OCI-LY3 (cell line): ENCODE data around the gene CSN3.

Experiments used
- H2AFZ ChIP-seq: fragments of 200-600, 300-600 bp; shearing (Covaris generic); 2 replicates; pipeline ENCODE4 v1.6.0; 2014; ENCODE audit warnings: antibody characterized with exemption, low read depth, low read length
- H3K27ac ChIP-seq: fragments of 200-600, 300-600 bp; sonication (generic); 2 replicates; pipeline ENCODE4 v1.5.1; 2014; ENCODE audit warnings: mild to moderate bottlenecking, low read length, moderate library complexity, mixed read lengths
- H3K27me3 ChIP-seq: fragments of 200-600, 300-600 bp; sonication (generic); 2 replicates; pipeline ENCODE4 v1.6.1; 2014; ENCODE audit warnings: low read depth, low read length, mixed read lengths
- H3K36me3 ChIP-seq: fragments of 200-600, 300-600 bp; sonication (generic); replicated peaks from 2 replicates; pipeline ENCODE3; 2014; ENCODE audit warnings: low read depth, low read length, mixed read lengths
- H3K4me1 ChIP-seq: fragments of 300-600, 200-600 bp; sonication (generic); 2 replicates; pipeline ENCODE4 v1.6.1; 2014; ENCODE audit warnings: low read length, mixed read lengths
- H3K4me2 ChIP-seq: fragments of 200-600, 300-600 bp; sonication (generic); 2 replicates; pipeline ENCODE4 v1.6.1; 2014; ENCODE audit warnings: low read length, mixed read lengths
- H3K4me3 ChIP-seq: fragments of 300-600, 200-600 bp; sonication (generic); 2 replicates; pipeline ENCODE4 v1.5.1; 2014; ENCODE audit warnings: antibody characterized with exemption, mild to moderate bottlenecking, low read length, moderate library complexity
- H3K79me2 ChIP-seq: fragments of 300-600, 200-600 bp; shearing (Covaris generic); 2 replicates; pipeline ENCODE4 v1.6.1; 2014; ENCODE audit warnings: mild to moderate bottlenecking, low read length, mixed read lengths
- H3K9ac ChIP-seq: fragments of 300-600, 200-600 bp; shearing (Covaris generic); 2 replicates; pipeline ENCODE4 v1.6.0; 2014; ENCODE audit warnings: mild to moderate bottlenecking, low read length, moderate library complexity
- H3K9me3 ChIP-seq: fragments of 200-600, 300-600 bp; shearing (Covaris generic); 2 replicates; pipeline ENCODE4 v1.6.1; 2014; ENCODE audit warnings: low read length, mixed read lengths; ENCODE audit not compliant: insufficient read depth
- H4K20me1 ChIP-seq: fragments of 200-600, 300-600 bp; sonication (generic); 2 replicates; pipeline ENCODE4 v1.6.1; 2016; ENCODE audit warnings: low read length, mixed read lengths; ENCODE audit not compliant: insufficient read depth
- CTCF ChIP-seq: fragments of 200-600, 300-600 bp; sonication (generic); IDR thresholded peaks from 2 replicates; pipeline ENCODE4 v1.5.1; 2014; ENCODE audit warnings: antibody characterized with exemption, low read length, low read depth
- EZH2phosphoT487 ChIP-seq: fragments of 200-600 bp; shearing (Covaris generic); IDR thresholded peaks from 2 replicates; pipeline ENCODE4 v1.6.1; 2018; ENCODE audit warnings: antibody characterized with exemption, mixed run types, low read depth

CSN3 gene

GRCh38 chr4:70297576-70297975 lies 55.2 kb downstream of the CSN3 start:
- no peaks in the 10 kb centered on the region for H3K36me3 ChIP-seq
- no peak overlapping the region for H3K27ac ChIP-seq
- TF ChIP-seq CTCF (no peak), EZH2phosphoT487 (no peak)
- H3K4me3 ChIP-seq, result no peak overlapping the region
- no peaks in the 10 kb centered on the region for H3K79me2 ChIP-seq
- H3K9me3 ChIP-seq, result no peaks in the 10 kb centered on the region
- H2AFZ ChIP-seq, result no peak overlapping the region
- no peak overlapping the region for H3K4me2 ChIP-seq
- no peaks in the 10 kb centered on the region for H3K4me1 ChIP-seq
- no peaks in the 10 kb centered on the region for H3K27me3 ChIP-seq
- no peak overlapping the region for H3K9ac ChIP-seq
- H4K20me1 ChIP-seq, result no peaks in the 10 kb centered on the region

GRCh38 chr4:70298051-70298450 lies 55.7 kb downstream of the CSN3 start:
- no peak overlapping the region for H2AFZ ChIP-seq
- no peak overlapping the region for H3K27ac ChIP-seq
- H3K79me2 ChIP-seq, result no peaks in the 10 kb centered on the region
- no peak overlapping the region for H3K9ac ChIP-seq
- no peaks in the 10 kb centered on the region for H3K27me3 ChIP-seq
- H3K4me1 ChIP-seq, result no peaks in the 10 kb centered on the region
- TF ChIP-seq EZH2phosphoT487, result no peak
- TF ChIP-seq CTCF, result no peak
- no peaks in the 10 kb centered on the region for H3K9me3 ChIP-seq
- no peak overlapping the region for H3K4me2 ChIP-seq
- H3K36me3 ChIP-seq, result no peaks in the 10 kb centered on the region
- no peak overlapping the region for H3K4me3 ChIP-seq
- H4K20me1 ChIP-seq, result no peaks in the 10 kb centered on the region

GRCh38 chr4:70299643-70300042 lies 57.2 kb downstream of the CSN3 start:
- no peaks in the 10 kb centered on the region for H3K79me2 ChIP-seq
- H4K20me1 ChIP-seq, result no peaks in the 10 kb centered on the region
- no peaks in the 10 kb centered on the region for H3K27me3 ChIP-seq
- no peak overlapping the region for H3K4me2 ChIP-seq
- no peak overlapping the region for H2AFZ ChIP-seq
- TF ChIP-seq CTCF, result no peak
- TF ChIP-seq EZH2phosphoT487, result no peak
- no peaks in the 10 kb centered on the region for H3K9me3 ChIP-seq
- H3K4me3 ChIP-seq, result no peak overlapping the region
- no peaks in the 10 kb centered on the region for H3K4me1 ChIP-seq
- no peak overlapping the region for H3K9ac ChIP-seq
- no peak overlapping the region for H3K27ac ChIP-seq
- H3K36me3 ChIP-seq, result no peaks in the 10 kb centered on the region

GRCh38 chr4:70300215-70300614 lies 57.8 kb downstream of the CSN3 start:
- TF ChIP-seq EZH2phosphoT487, result no peak
- TF ChIP-seq CTCF, result no peak

More at GRCh38 chr4:70300215-70300614, 57.8 kb downstream of the CSN3 start:
- H3K27ac ChIP-seq, result no peak overlapping the region
- H3K4me2 ChIP-seq, result no peak overlapping the region
- no peak overlapping the region for H3K4me3 ChIP-seq
- no peaks in the 10 kb centered on the region for H3K27me3 ChIP-seq
- no peaks in the 10 kb centered on the region for H3K79me2 ChIP-seq
- no peaks in the 10 kb centered on the region for H3K4me1 ChIP-seq
- no peaks in the 10 kb centered on the region for H3K36me3 ChIP-seq
- no peaks in the 10 kb centered on the region for H3K9me3 ChIP-seq
- no peak overlapping the region for H3K9ac ChIP-seq
- no peak overlapping the region for H2AFZ ChIP-seq
- H4K20me1 ChIP-seq, result no peaks in the 10 kb centered on the region
